Measurements from ENCODE around the gene FN3KRP. TPM values are rescaled to one million over a fixed set of nuclear protein-coding genes. Genes with fewer than 3 reads are reported as not detected.

The FN3KRP gene
- total and polyA plus RNA-seq, 10 of the 15 experiments (the other 5 are each of a cell fraction or from before 2014, with no cell fraction given) = 1.8 to 50.5 (median 26.5) TPM

- POLR2A ChIA-PET = no interaction called here
- intact Hi-C loops (cut with micrococcal nuclease; ENCODE audit: unreplicated experiment) = no loop called here
- RAD21 ChIA-PET (ENCODE audit: unreplicated experiment) = no interaction called here
- Histone ChIP-seq H3K27ac (ENCODE audit: control insufficient read depth, insufficient read depth) (no peak overlapping the region), H2AFZ (ENCODE audit: control insufficient read depth, low read depth, low read length) (no peak overlapping the region), H3K36me3 (ENCODE audit: control insufficient read depth in 2 of 2, insufficient read depth in 2 of 2, low read length in 1 of 2) (no peaks in the 10 kb centered on the region), H3K9ac (ENCODE audit: control insufficient read depth, insufficient read depth, low read length) (no peak overlapping the region), H3K27me3 (replicated peaks in 1 of 2; ENCODE audit: control insufficient read depth in 2 of 2, insufficient read depth in 2 of 2, low read length in 1 of 2) (no peaks in the 10 kb centered on the region), H3K4me2 (ENCODE audit: control insufficient read depth, insufficient read depth) (no peak overlapping the region), H4K20me1 (ENCODE audit: control insufficient read depth, insufficient read depth) (no peaks in the 10 kb centered on the region), H3K4me3 (no peak overlapping the region), H3K9me3 (replicated peaks; ENCODE audit: control insufficient read depth, insufficient read depth, low read length) (no peaks in the 10 kb centered on the region), H3K79me2 (ENCODE audit: control insufficient read depth, insufficient read depth, low read length) (no peaks in the 10 kb centered on the region), H3K4me1 (ENCODE audit: control insufficient read depth, insufficient read depth, low read length) (no peaks in the 10 kb centered on the region)
- BruUV-seq (replicated peaks) = no TSS peak
- 68% methylated on average over 19 of the region's 19 CpGs for WGBS (ENCODE audit: insufficient coverage, insufficient replicate concordance, low lambda C conversion rate, missing lambda C conversion rate)
- DNase-seq (ENCODE audit: low read depth, low spot score) (no peak), ATAC-seq (no peak), FAIRE-seq (no peak)
- SMC1A ChIA-PET (ENCODE audit: uncharacterized antibody, unreplicated experiment) = no interaction called here
- TF ChIP-seq, protein P1, sequence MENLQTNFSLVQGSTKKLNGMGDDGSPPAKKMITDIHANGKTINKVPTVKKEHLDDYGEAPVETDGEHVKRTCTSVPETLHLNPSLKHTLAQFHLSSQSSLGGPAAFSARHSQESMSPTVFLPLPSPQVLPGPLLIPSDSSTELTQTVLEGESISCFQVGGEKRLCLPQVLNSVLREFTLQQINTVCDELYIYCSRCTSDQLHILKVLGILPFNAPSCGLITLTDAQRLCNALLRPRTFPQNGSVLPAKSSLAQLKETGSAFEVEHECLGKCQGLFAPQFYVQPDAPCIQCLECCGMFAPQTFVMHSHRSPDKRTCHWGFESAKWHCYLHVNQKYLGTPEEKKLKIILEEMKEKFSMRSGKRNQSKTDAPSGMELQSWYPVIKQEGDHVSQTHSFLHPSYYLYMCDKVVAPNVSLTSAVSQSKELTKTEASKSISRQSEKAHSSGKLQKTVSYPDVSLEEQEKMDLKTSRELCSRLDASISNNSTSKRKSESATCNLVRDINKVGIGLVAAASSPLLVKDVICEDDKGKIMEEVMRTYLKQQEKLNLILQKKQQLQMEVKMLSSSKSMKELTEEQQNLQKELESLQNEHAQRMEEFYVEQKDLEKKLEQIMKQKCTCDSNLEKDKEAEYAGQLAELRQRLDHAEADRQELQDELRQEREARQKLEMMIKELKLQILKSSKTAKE (IDR thresholded peaks at IDR 0.05; ENCODE audit: low read depth, poor library complexity, severe bottlenecking) = no peak
- TF ChIP-seq ASH2L (IDR thresholded peaks at IDR 0.05; ENCODE audit: borderline replicate concordance, low read depth) = no peak
- TF ChIP-seq HDGF (IDR thresholded peaks at IDR 0.05) = no peak
- no peak for TF ChIP-seq RAD51 (IDR thresholded peaks at IDR 0.05)
- TF ChIP-seq LARP7 (IDR thresholded peaks at IDR 0.05) = no peak
- no peak for TF ChIP-seq POU2F2 (IDR thresholded peaks at IDR 0.05; ENCODE audit: borderline replicate concordance, low read depth, low read length)
- TF ChIP-seq STAT1 (conservative IDR thresholded peaks at IDR 0.05) = no peak
- no peak for TF ChIP-seq ESRRA (IDR thresholded peaks at IDR 0.05; ENCODE audit: low read length)
- TF ChIP-seq, protein P2, sequence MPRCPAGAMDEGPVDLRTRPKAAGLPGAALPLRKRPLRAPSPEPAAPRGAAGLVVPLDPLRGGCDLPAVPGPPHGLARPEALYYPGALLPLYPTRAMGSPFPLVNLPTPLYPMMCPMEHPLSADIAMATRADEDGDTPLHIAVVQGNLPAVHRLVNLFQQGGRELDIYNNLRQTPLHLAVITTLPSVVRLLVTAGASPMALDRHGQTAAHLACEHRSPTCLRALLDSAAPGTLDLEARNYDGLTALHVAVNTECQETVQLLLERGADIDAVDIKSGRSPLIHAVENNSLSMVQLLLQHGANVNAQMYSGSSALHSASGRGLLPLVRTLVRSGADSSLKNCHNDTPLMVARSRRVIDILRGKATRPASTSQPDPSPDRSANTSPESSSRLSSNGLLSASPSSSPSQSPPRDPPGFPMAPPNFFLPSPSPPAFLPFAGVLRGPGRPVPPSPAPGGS (IDR thresholded peaks at IDR 0.05; ENCODE audit: borderline replicate concordance, insufficient read depth, low read depth, low read length, poor library complexity, severe bottlenecking) = no peak
- no peak for TF ChIP-seq CHD2 (IDR thresholded peaks at IDR 0.05; ENCODE audit: borderline replicate concordance, low read depth, low read length)
- TF ChIP-seq NRF1 (conservative IDR thresholded peaks at IDR 0.05; ENCODE audit: low read depth, low read length) = no peak
- TF ChIP-seq ZNF207 (IDR thresholded peaks at IDR 0.05; ENCODE audit: borderline replicate concordance) = no peak
- no peak for TF ChIP-seq KDM1A (IDR thresholded peaks at IDR 0.05; ENCODE audit: borderline replicate concordance)
- CTCF ChIA-PET = interaction anchor here (1.3 kb wide), 1 partner anchor 97 kb away, joined by 3 read pairs; no protein-coding TSS in a partner anchor
- in situ Hi-C loops (cut with MboI) = no loop called here
Measured at GRCh38 chr17:82670661-82671450, 45.6 kb upstream of the FN3KRP start.

All from GM12878 (cell line).